Liver (tissue), 3 donors: ENCODE data around the gene CYP3A7.
"Not testable (repeated sequence)": the region's sequence is repeated elsewhere in the genome, so short reads cannot be mapped to it uniquely, and the experiment has no call there.

Experiments
- HNF4A ChIP-seq, 2 donors: conservative IDR thresholded peaks; 2 replicates each; pipeline ENCODE4 v1.6.1; 2016; ENCODE audit warnings: antibody characterized with exemption in 2 of 2, mild to moderate bottlenecking in 2 of 2
- JUND ChIP-seq, 2 donors: IDR thresholded peaks; 2 replicates each; pipeline ENCODE4 v1.6.1; 2016; ENCODE audit warnings: antibody characterized with exemption in 2 of 2
- NR2F2 ChIP-seq: IDR thresholded peaks from 2 replicates; pipeline ENCODE4 v1.6.1; 2016; ENCODE audit warnings: antibody characterized with exemption
- RAD21 ChIP-seq, 2 donors: IDR thresholded peaks; 2 replicates each; pipeline ENCODE4 v1.6.1; 2016; ENCODE audit warnings: antibody characterized with exemption in 2 of 2, mild to moderate bottlenecking in 2 of 2
- TAF1 ChIP-seq: conservative IDR thresholded peaks from 2 replicates; pipeline ENCODE4 v1.6.1; 2016; ENCODE audit warnings: antibody characterized with exemption, mild to moderate bottlenecking
- TF ChIP-seq, protein P1 (sequence below): fragments of 150-350 bp; IDR thresholded peaks from 2 replicates; pipeline ENCODE4 v1.5.1; 2017; ENCODE audit warnings: improper control_type of control experiment, low read depth, low read length; ENCODE audit not compliant: missing input control
- TF ChIP-seq, protein P2 (sequence below): IDR thresholded peaks from 2 replicates; pipeline ENCODE4 v1.6.1; 2016; ENCODE audit warnings: antibody characterized with exemption, mild to moderate bottlenecking
- TF ChIP-seq, protein P3 (sequence below): IDR thresholded peaks from 2 replicates; pipeline ENCODE4 v1.6.1; 2016; ENCODE audit warnings: antibody characterized with exemption
- donor health status: healthy.
- donor health status: healthy.

DNA sequence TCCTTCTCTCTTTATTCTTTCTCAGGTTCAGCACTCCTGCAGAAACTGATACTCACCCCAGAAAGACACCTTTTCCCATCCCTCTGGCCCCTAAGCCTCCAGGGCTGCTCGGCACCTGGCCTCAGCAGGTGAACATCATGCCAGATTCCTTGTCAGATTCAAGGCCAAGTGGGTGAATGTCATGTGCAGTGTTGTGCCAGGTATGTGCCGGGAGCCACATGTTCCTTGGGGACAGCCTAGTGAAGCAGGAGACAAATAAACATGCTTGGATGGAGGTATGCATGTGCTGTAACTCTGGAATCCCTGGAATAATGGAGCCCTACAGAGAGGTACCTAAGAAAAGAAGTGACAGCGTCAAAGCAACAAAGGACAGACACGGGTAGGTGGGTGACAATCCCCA is 1.7 kb upstream of the CYP3A7 start:
- not testable (repeated sequence) for TF ChIP-seq JUND (IDR thresholded peaks at IDR 0.05); NR2F2; TAF1; HNF4A (conservative IDR thresholded peaks at IDR 0.05); RAD21 (IDR thresholded peaks at IDR 0.05)
- TF ChIP-seq, protein P1, sequence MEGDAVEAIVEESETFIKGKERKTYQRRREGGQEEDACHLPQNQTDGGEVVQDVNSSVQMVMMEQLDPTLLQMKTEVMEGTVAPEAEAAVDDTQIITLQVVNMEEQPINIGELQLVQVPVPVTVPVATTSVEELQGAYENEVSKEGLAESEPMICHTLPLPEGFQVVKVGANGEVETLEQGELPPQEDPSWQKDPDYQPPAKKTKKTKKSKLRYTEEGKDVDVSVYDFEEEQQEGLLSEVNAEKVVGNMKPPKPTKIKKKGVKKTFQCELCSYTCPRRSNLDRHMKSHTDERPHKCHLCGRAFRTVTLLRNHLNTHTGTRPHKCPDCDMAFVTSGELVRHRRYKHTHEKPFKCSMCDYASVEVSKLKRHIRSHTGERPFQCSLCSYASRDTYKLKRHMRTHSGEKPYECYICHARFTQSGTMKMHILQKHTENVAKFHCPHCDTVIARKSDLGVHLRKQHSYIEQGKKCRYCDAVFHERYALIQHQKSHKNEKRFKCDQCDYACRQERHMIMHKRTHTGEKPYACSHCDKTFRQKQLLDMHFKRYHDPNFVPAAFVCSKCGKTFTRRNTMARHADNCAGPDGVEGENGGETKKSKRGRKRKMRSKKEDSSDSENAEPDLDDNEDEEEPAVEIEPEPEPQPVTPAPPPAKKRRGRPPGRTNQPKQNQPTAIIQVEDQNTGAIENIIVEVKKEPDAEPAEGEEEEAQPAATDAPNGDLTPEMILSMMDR, result not testable (repeated sequence)
- TF ChIP-seq, protein P2, sequence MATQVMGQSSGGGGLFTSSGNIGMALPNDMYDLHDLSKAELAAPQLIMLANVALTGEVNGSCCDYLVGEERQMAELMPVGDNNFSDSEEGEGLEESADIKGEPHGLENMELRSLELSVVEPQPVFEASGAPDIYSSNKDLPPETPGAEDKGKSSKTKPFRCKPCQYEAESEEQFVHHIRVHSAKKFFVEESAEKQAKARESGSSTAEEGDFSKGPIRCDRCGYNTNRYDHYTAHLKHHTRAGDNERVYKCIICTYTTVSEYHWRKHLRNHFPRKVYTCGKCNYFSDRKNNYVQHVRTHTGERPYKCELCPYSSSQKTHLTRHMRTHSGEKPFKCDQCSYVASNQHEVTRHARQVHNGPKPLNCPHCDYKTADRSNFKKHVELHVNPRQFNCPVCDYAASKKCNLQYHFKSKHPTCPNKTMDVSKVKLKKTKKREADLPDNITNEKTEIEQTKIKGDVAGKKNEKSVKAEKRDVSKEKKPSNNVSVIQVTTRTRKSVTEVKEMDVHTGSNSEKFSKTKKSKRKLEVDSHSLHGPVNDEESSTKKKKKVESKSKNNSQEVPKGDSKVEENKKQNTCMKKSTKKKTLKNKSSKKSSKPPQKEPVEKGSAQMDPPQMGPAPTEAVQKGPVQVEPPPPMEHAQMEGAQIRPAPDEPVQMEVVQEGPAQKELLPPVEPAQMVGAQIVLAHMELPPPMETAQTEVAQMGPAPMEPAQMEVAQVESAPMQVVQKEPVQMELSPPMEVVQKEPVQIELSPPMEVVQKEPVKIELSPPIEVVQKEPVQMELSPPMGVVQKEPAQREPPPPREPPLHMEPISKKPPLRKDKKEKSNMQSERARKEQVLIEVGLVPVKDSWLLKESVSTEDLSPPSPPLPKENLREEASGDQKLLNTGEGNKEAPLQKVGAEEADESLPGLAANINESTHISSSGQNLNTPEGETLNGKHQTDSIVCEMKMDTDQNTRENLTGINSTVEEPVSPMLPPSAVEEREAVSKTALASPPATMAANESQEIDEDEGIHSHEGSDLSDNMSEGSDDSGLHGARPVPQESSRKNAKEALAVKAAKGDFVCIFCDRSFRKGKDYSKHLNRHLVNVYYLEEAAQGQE, result not testable (repeated sequence)
- TF ChIP-seq, protein P3, sequence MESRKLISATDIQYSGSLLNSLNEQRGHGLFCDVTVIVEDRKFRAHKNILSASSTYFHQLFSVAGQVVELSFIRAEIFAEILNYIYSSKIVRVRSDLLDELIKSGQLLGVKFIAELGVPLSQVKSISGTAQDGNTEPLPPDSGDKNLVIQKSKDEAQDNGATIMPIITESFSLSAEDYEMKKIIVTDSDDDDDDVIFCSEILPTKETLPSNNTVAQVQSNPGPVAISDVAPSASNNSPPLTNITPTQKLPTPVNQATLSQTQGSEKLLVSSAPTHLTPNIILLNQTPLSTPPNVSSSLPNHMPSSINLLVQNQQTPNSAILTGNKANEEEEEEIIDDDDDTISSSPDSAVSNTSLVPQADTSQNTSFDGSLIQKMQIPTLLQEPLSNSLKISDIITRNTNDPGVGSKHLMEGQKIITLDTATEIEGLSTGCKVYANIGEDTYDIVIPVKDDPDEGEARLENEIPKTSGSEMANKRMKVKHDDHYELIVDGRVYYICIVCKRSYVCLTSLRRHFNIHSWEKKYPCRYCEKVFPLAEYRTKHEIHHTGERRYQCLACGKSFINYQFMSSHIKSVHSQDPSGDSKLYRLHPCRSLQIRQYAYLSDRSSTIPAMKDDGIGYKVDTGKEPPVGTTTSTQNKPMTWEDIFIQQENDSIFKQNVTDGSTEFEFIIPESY, result not testable (repeated sequence)
